Left ventricle myocardium inferior (tissue), 1 donor: Measurements from ENCODE around the gene TOMM5. TPM values are rescaled to one million over a fixed set of nuclear protein-coding genes. Genes with fewer than 3 reads are reported as not detected.

Source experiments
- DNase-seq: peaks from one replicate; pipeline ENCODE4 v3.0.0-alpha.2; 2020
- H3K27ac ChIP-seq: fragments of 200-600 bp; replicated peaks from 2 replicates; pipeline ENCODE4 v1.8.0; 2021
- H3K27me3 ChIP-seq: fragments of 200-600 bp; 2 replicates; pipeline ENCODE4 v1.8.0; 2021; ENCODE audit warnings: low read depth
- H3K36me3 ChIP-seq: fragments of 200-600 bp; 2 replicates; pipeline ENCODE4 v1.8.0; 2021
- H3K4me1 ChIP-seq: fragments of 200-600 bp; 2 replicates; pipeline ENCODE4 v1.8.0; 2021
- H3K4me3 ChIP-seq: fragments of 200-600 bp; 2 replicates; pipeline ENCODE4 v1.8.0; 2021; ENCODE audit warnings: mild to moderate bottlenecking, moderate library complexity
- H3K9me3 ChIP-seq: fragments of 200-600 bp; replicated peaks from 2 replicates; pipeline ENCODE4 v1.8.0; 2021
- CTCF ChIP-seq: fragments of 200-600 bp; IDR thresholded peaks from 2 replicates; pipeline ENCODE4 v1.8.0; 2021; ENCODE audit warnings: antibody characterized with exemption, mild to moderate bottlenecking, borderline replicate concordance
- intact Hi-C: fragments of 100-400 bp; cut with micrococcal nuclease; formaldehyde crosslinking; loops from one replicate; pipeline ENCODE4 v1.11.0; 2022
- total RNA-seq: library from RNA; stranded (reverse); fragmentation: NEBNext Ultra II Directional; extraction: Animal tissue kit (Norgen Biotek cat#: 25700); gene quantifications from one replicate; pipeline ENCODE4 v1.2.1, GENCODE V29; 2021
- donor health status: DM: no; HTN: yes; CAD: no; lungs with severe emphysema.

TOMM5 gene
- total RNA-seq, 1 donor from 2014 or later = 56.4 TPM

- TF ChIP-seq CTCF = no peak
- intact Hi-C loops = no loop called here
- Histone ChIP-seq H3K27me3 (peaks cover 6% of the 10 kb centered on the region), H3K36me3 (no peaks in the 10 kb centered on the region), H3K9me3 (no peaks in the 10 kb centered on the region), H3K27ac (no peak overlapping the region), H3K4me1 (no peaks in the 10 kb centered on the region), H3K4me3 (no peak overlapping the region)
- DNase-seq = no peak
Measured at GRCh38 chr9:37625036-37625757, 32.8 kb upstream of the TOMM5 start.

- no peak for TF ChIP-seq CTCF
- no peak for DNase-seq
Measured at GRCh38 chr9:37624073-37624472, 31.7 kb upstream of the TOMM5 start.

GRCh38 chr9:37623267-37623666 is 30.9 kb upstream of the TOMM5 start:
- Histone ChIP-seq H3K27me3 (peaks cover 6% of the 10 kb centered on the region), H3K4me1 (no peaks in the 10 kb centered on the region), H3K9me3 (no peaks in the 10 kb centered on the region), H3K27ac (no peak overlapping the region), H3K4me3 (no peak overlapping the region), H3K36me3 (no peaks in the 10 kb centered on the region)
- TF ChIP-seq CTCF = no peak
- intact Hi-C loops = no loop called here
- no peak for DNase-seq

More at GRCh38 chr9:37624073-37624472, 31.7 kb upstream of the TOMM5 start:
- Histone ChIP-seq H3K4me1 (no peaks in the 10 kb centered on the region), H3K27ac (no peak overlapping the region), H3K9me3 (no peaks in the 10 kb centered on the region), H3K4me3 (no peak overlapping the region), H3K27me3 (peaks cover 6% of the 10 kb centered on the region), H3K36me3 (no peaks in the 10 kb centered on the region)
- intact Hi-C loops = no loop called here

- intact Hi-C loops = no loop called here
- no peak overlapping the region for H3K27ac ChIP-seq
- no peaks in the 10 kb centered on the region for H3K4me1 ChIP-seq
- no peak for DNase-seq
- no peaks in the 10 kb centered on the region for H3K36me3 ChIP-seq
- H3K4me3 ChIP-seq = no peak overlapping the region
- TF ChIP-seq CTCF = no peak
- peaks cover 6% of the 10 kb centered on the region for H3K27me3 ChIP-seq
- no peaks in the 10 kb centered on the region for H3K9me3 ChIP-seq
Measured at GRCh38 chr9:37622462-37622861, 30.1 kb upstream of the TOMM5 start.

GRCh38 chr9:37621273-37622121 is 29.1 kb upstream of the TOMM5 start:
- DNase-seq = no peak
- intact Hi-C loops = no loop called here

More at GRCh38 chr9:37621273-37622121, 29.1 kb upstream of the TOMM5 start:
- no peak overlapping the region for H3K27ac ChIP-seq
- H3K4me3 ChIP-seq = no peak overlapping the region
- no peaks in the 10 kb centered on the region for H3K36me3 ChIP-seq
- no peak for TF ChIP-seq CTCF
- H3K27me3 ChIP-seq = peaks cover 6% of the 10 kb centered on the region
- H3K4me1 ChIP-seq = no peaks in the 10 kb centered on the region
- no peaks in the 10 kb centered on the region for H3K9me3 ChIP-seq
